Stimulated activated memory B cell treated with anti-CD40 and anti-IgM and Interleukin-4, amounts not matched to agents 10 μg/mL and 1 μg/mL and 100 μg/mL, for 72 hours (primary cell): Measurements from ENCODE around the gene EFCAB9.
"Not testable (repeated sequence)": the region's sequence is repeated elsewhere in the genome, so short reads cannot be mapped to it uniquely, and the experiment has no call there.

ENCODE experiments used
- ATAC-seq: fragments of 150-1000 bp; cut with Tn5 transposase; 2 replicates; pipeline ENCODE4 v1.10.0; 2021
- H3K27ac Mint-ChIP-seq: one replicate; pipeline ENCODE4 v1.8.0; 2022; ENCODE audit warnings: mild to moderate bottlenecking, mixed read lengths
- H3K27me3 Mint-ChIP-seq: one replicate; pipeline ENCODE4 v1.8.0; 2022; ENCODE audit warnings: mixed read lengths
- H3K36me3 Mint-ChIP-seq: one replicate; pipeline ENCODE4 v1.8.0; 2022; ENCODE audit warnings: mixed read lengths
- H3K4me1 Mint-ChIP-seq: one replicate; pipeline ENCODE4 v1.8.0; 2022; ENCODE audit warnings: mixed read lengths
- H3K4me3 Mint-ChIP-seq: one replicate; pipeline ENCODE4 v1.8.0; 2022; ENCODE audit warnings: mild to moderate bottlenecking, moderate library complexity, mixed read lengths
- H3K9me3 Mint-ChIP-seq: one replicate; pipeline ENCODE4 v1.8.0; 2022; ENCODE audit warnings: mixed read lengths

EFCAB9 gene

GRCh38 chr5:172189693-172190296 lies 4.2 kb upstream of the EFCAB9 start:
- no peak for ATAC-seq
- H3K27ac Mint-ChIP-seq: peak overlapping the region; percentile 16
- peaks cover 26% of the 10 kb centered on the region for H3K36me3 Mint-ChIP-seq
- no peaks in the 10 kb centered on the region for H3K9me3 Mint-ChIP-seq
- H3K27me3 Mint-ChIP-seq: no peaks in the 10 kb centered on the region
- H3K4me1 Mint-ChIP-seq: peaks cover 13% of the 10 kb centered on the region
- no peak overlapping the region for H3K4me3 Mint-ChIP-seq

GRCh38 chr5:172194985-172195774 lies 1.2 kb downstream of the EFCAB9 start:
- H3K27me3 Mint-ChIP-seq: no peaks in the 10 kb centered on the region
- no peaks in the 10 kb centered on the region for H3K36me3 Mint-ChIP-seq
- H3K4me1 Mint-ChIP-seq: peaks cover 13% of the 10 kb centered on the region
- H3K9me3 Mint-ChIP-seq: no peaks in the 10 kb centered on the region
- no peak for ATAC-seq
- no peak overlapping the region for H3K27ac Mint-ChIP-seq
- no peak overlapping the region for H3K4me3 Mint-ChIP-seq

- H3K36me3 Mint-ChIP-seq, H3K27ac Mint-ChIP-seq, ATAC-seq, H3K27me3 Mint-ChIP-seq, H3K9me3 Mint-ChIP-seq, H3K4me3 Mint-ChIP-seq: not testable (repeated sequence)
- H3K4me1 Mint-ChIP-seq: peaks cover 29% of the 10 kb centered on the region
Observed at GRCh38 chr5:172197775-172198174, 3.8 kb downstream of the EFCAB9 start.

GRCh38 chr5:172199446-172199845 lies 5.5 kb downstream of the EFCAB9 start:
- Mint-ChIP-seq H3K36me3 (no peaks in the 10 kb centered on the region), H3K4me3 (no peak overlapping the region), H3K4me1 (peaks cover 29% of the 10 kb centered on the region), H3K27ac (no peak overlapping the region), H3K27me3 (no peaks in the 10 kb centered on the region), H3K9me3 (no peaks in the 10 kb centered on the region)
- no peak for ATAC-seq

- ATAC-seq: peak; percentile 67
- Mint-ChIP-seq H3K27ac (peak overlapping the region; percentile 42), H3K36me3 (no peaks in the 10 kb centered on the region), H3K27me3 (no peaks in the 10 kb centered on the region), H3K4me3 (peak overlapping the region; percentile 57), H3K9me3 (no peaks in the 10 kb centered on the region), H3K4me1 (peaks cover 29% of the 10 kb centered on the region)
Observed at GRCh38 chr5:172200476-172200875, 6.5 kb downstream of the EFCAB9 start.

- not testable (repeated sequence) for H3K27me3 Mint-ChIP-seq, H3K9me3 Mint-ChIP-seq, ATAC-seq, H3K4me3 Mint-ChIP-seq, H3K27ac Mint-ChIP-seq
- peaks cover 15% of the 10 kb centered on the region for H3K4me1 Mint-ChIP-seq
- peaks cover 16% of the 10 kb centered on the region for H3K36me3 Mint-ChIP-seq
Observed at GRCh38 chr5:172205984-172206383, 12.0 kb downstream of the EFCAB9 start.

GRCh38 chr5:172207511-172207910 lies 13.5 kb downstream of the EFCAB9 start:
- H3K36me3 Mint-ChIP-seq: peaks cover 27% of the 10 kb centered on the region
- no peaks in the 10 kb centered on the region for H3K9me3 Mint-ChIP-seq
- no peak for ATAC-seq
- no peak overlapping the region for H3K27ac Mint-ChIP-seq
- no peak overlapping the region for H3K4me3 Mint-ChIP-seq
- H3K4me1 Mint-ChIP-seq: peaks cover 7% of the 10 kb centered on the region
- H3K27me3 Mint-ChIP-seq: no peaks in the 10 kb centered on the region

- Mint-ChIP-seq H3K27ac (no peak overlapping the region), H3K36me3 (peaks cover 31% of the 10 kb centered on the region)
Observed at GRCh38 chr5:172209714-172210113, 15.7 kb downstream of the EFCAB9 start.

GRCh38 chr5:172211676-172212075 lies 17.7 kb downstream of the EFCAB9 start:
- Mint-ChIP-seq H3K4me1 (peaks cover 7% of the 10 kb centered on the region), H3K9me3 (no peaks in the 10 kb centered on the region), H3K27ac (no peak overlapping the region)

More at GRCh38 chr5:172209714-172210113, 15.7 kb downstream of the EFCAB9 start:
- H3K4me1 Mint-ChIP-seq: peaks cover 7% of the 10 kb centered on the region
- no peak overlapping the region for H3K4me3 Mint-ChIP-seq
- no peak for ATAC-seq
- no peaks in the 10 kb centered on the region for H3K27me3 Mint-ChIP-seq
- H3K9me3 Mint-ChIP-seq: no peaks in the 10 kb centered on the region

GRCh38 chr5:172213126-172213525 lies 19.2 kb downstream of the EFCAB9 start:
- H3K27ac Mint-ChIP-seq: no peak overlapping the region
- no peak overlapping the region for H3K4me3 Mint-ChIP-seq
- H3K4me1 Mint-ChIP-seq: peaks cover 5% of the 10 kb centered on the region
- H3K27me3 Mint-ChIP-seq: no peaks in the 10 kb centered on the region
- H3K36me3 Mint-ChIP-seq: peaks cover 44% of the 10 kb centered on the region
- ATAC-seq: no peak
- H3K9me3 Mint-ChIP-seq: peaks cover 3% of the 10 kb centered on the region

More at GRCh38 chr5:172211676-172212075, 17.7 kb downstream of the EFCAB9 start:
- Mint-ChIP-seq H3K4me3 (no peak overlapping the region), H3K36me3 (peaks cover 43% of the 10 kb centered on the region), H3K27me3 (no peaks in the 10 kb centered on the region)
- ATAC-seq: no peak

- Mint-ChIP-seq H3K27ac (no peak overlapping the region), H3K4me3 (no peak overlapping the region), H3K4me1 (peaks cover 5% of the 10 kb centered on the region), H3K27me3 (no peaks in the 10 kb centered on the region), H3K9me3 (peaks cover 6% of the 10 kb centered on the region), H3K36me3 (peaks cover 64% of the 10 kb centered on the region)
- ATAC-seq: no peak
Observed at GRCh38 chr5:172216345-172216744, 22.4 kb downstream of the EFCAB9 start.

- H3K36me3 Mint-ChIP-seq: peaks cover 69% of the 10 kb centered on the region
- H3K4me1 Mint-ChIP-seq: peaks cover 27% of the 10 kb centered on the region
- H3K4me3 Mint-ChIP-seq: no peak overlapping the region
- H3K27me3 Mint-ChIP-seq: no peaks in the 10 kb centered on the region
- H3K27ac Mint-ChIP-seq: no peak overlapping the region
- peaks cover 6% of the 10 kb centered on the region for H3K9me3 Mint-ChIP-seq
- no peak for ATAC-seq
Observed at GRCh38 chr5:172219296-172219695, 25.3 kb downstream of the EFCAB9 start.

GRCh38 chr5:172223901-172224873 lies 30.2 kb downstream of the EFCAB9 start:
- Mint-ChIP-seq H3K36me3 (peaks cover 38% of the 10 kb centered on the region), H3K4me3 (peak overlapping the region; percentile 42)

GRCh38 chr5:172224996-172225395 lies 31.0 kb downstream of the EFCAB9 start:
- H3K9me3 Mint-ChIP-seq: no peaks in the 10 kb centered on the region
- H3K27ac Mint-ChIP-seq: peak overlapping the region; percentile 87
- peaks cover 33% of the 10 kb centered on the region for H3K36me3 Mint-ChIP-seq
- H3K27me3 Mint-ChIP-seq: no peaks in the 10 kb centered on the region
- no peak overlapping the region for H3K4me3 Mint-ChIP-seq
- no peak for ATAC-seq
- H3K4me1 Mint-ChIP-seq: peaks cover 40% of the 10 kb centered on the region

More at GRCh38 chr5:172223901-172224873, 30.2 kb downstream of the EFCAB9 start:
- ATAC-seq: peak; percentile 95
- Mint-ChIP-seq H3K9me3 (peaks cover 2% of the 10 kb centered on the region), H3K27me3 (no peaks in the 10 kb centered on the region), H3K27ac (peak overlapping the region; percentile 87), H3K4me1 (peaks cover 40% of the 10 kb centered on the region)

GRCh38 chr5:172229904-172230303 lies 35.9 kb downstream of the EFCAB9 start:
- peaks cover 19% of the 10 kb centered on the region for H3K4me1 Mint-ChIP-seq
- H3K36me3 Mint-ChIP-seq: peaks cover 36% of the 10 kb centered on the region
- H3K4me3 Mint-ChIP-seq: no peak overlapping the region
- H3K27me3 Mint-ChIP-seq: no peaks in the 10 kb centered on the region
- H3K27ac Mint-ChIP-seq: no peak overlapping the region
- ATAC-seq: no peak
- no peaks in the 10 kb centered on the region for H3K9me3 Mint-ChIP-seq
